ENCODE measurements around the gene ANKRD12.

DNA sequence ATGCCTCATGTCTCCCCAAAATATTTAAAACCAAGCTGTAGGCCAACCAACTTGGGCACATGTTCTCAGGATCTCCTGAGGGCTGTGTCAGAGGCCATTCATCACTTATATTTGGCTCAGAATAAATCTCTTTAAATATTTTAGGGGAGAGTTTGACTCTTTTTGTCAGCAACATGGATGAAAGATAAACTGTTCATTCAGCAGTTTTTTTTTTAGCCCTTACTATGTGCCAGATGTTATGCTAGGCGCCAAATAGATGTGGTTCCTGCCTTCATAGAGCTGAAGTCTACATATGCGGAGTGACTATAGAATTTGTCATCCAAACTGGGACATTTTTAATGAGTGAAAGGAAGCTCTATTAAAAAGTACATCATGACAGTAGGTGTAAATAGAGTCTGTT, 155.5 kb downstream of the ANKRD12 start:
- TF ChIP-seq, protein P1, sequence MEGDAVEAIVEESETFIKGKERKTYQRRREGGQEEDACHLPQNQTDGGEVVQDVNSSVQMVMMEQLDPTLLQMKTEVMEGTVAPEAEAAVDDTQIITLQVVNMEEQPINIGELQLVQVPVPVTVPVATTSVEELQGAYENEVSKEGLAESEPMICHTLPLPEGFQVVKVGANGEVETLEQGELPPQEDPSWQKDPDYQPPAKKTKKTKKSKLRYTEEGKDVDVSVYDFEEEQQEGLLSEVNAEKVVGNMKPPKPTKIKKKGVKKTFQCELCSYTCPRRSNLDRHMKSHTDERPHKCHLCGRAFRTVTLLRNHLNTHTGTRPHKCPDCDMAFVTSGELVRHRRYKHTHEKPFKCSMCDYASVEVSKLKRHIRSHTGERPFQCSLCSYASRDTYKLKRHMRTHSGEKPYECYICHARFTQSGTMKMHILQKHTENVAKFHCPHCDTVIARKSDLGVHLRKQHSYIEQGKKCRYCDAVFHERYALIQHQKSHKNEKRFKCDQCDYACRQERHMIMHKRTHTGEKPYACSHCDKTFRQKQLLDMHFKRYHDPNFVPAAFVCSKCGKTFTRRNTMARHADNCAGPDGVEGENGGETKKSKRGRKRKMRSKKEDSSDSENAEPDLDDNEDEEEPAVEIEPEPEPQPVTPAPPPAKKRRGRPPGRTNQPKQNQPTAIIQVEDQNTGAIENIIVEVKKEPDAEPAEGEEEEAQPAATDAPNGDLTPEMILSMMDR (IDR thresholded peaks at IDR 0.05), result no peak
- TF ChIP-seq POLR2A (IDR thresholded peaks at IDR 0.05), result no peak
